ENCODE data around the gene RAD54L. TPM values are rescaled to one million over a fixed set of nuclear protein-coding genes. Genes with fewer than 3 reads are reported as not detected.

The RAD54L gene
- 10.8 and 14.1 TPM in 2 replicates for total RNA-seq

GRCh38 chr1:46247436-46248121 is at the start of gene RAD54L:
TSS of gene RAD54L (plus strand) at chr1:46247763. CDS start at chr1:46248406, 643 bp downstream.

GRCh38 chr1:46197964-46198811 is 49.4 kb upstream of the RAD54L start, which contains the start of gene POMGNT1:
TSS of gene POMGNT1 (minus strand) at chr1:46198434. CDS start at chr1:46197821, 613 bp downstream.

GRCh38 chr1:46303038-46303871 is 55.7 kb downstream of the RAD54L start, which contains the start of the genes LRRC41 and UQCRH:
TSS of gene LRRC41 (minus strand) at chr1:46303616. CDS start at chr1:46303322, 294 bp downstream.
TSS of gene UQCRH (plus strand) at chr1:46303698. CDS start at chr1:46303767, 69 bp downstream.

Other genes starting within 250 kb of the RAD54L start
- 9.8 and 11.3 TPM in 2 replicates for gene PIK3R3, start 115.1 kb upstream of the RAD54L start, total RNA-seq
- 2.0 and 2.5 TPM in 2 replicates for gene TSPAN1, start 72.7 kb upstream of the RAD54L start, total RNA-seq
- not detected in 2 replicates for gene P3R3URF, start 71.3 kb upstream of the RAD54L start, total RNA-seq
- 57.8 and 61.0 TPM in 2 replicates for gene POMGNT1, start 49.3 kb upstream of the RAD54L start, total RNA-seq
- 0.20 and 0.60 TPM in 2 replicates for gene LURAP1, start 44.4 kb upstream of the RAD54L start, total RNA-seq
- 59.6 and 66.9 TPM in 2 replicates for gene LRRC41, start 55.9 kb downstream of the RAD54L start, total RNA-seq
- 475 and 523 TPM in 2 replicates for gene UQCRH, start 55.9 kb downstream of the RAD54L start, total RNA-seq
- gene NSUN4, start 93.0 kb downstream of the RAD54L start, total RNA-seq = 12.7 and 24.8 TPM in 2 replicates
- 0.30 and 0.53 TPM in 2 replicates for gene FAAH, start 146.6 kb downstream of the RAD54L start, total RNA-seq
- gene DMBX1, start 242.1 kb downstream of the RAD54L start, total RNA-seq = not detected in 2 replicates

Measured in mammary microvascular endothelial cell (primary cell).